Osteoblast (primary cell): Measurements from ENCODE around the gene MAP3K21. TPM values are rescaled to one million over a fixed set of nuclear protein-coding genes. Genes with fewer than 3 reads are reported as not detected.
A peak's percentile ranks its signal among the peaks of the same experiment; 100 is the strongest.

ENCODE experiments used
- DNase-seq: peaks from one replicate; pipeline ENCODE4 v3.0.0; 2011; ENCODE audit warnings: low spot score, mixed read lengths; ENCODE audit not compliant: insufficient read length; ENCODE audit errors: missing footprints
- H2AFZ ChIP-seq: 2 replicates; pipeline ENCODE4 v1.6.0; 2011; ENCODE audit warnings: mild to moderate bottlenecking, low read length
- H3K27ac ChIP-seq: 2 replicates; pipeline ENCODE4 v1.5.1; 2011; ENCODE audit warnings: mild to moderate bottlenecking, low read depth, low read length, moderate library complexity
- H3K27me3 ChIP-seq: 2 replicates; pipeline ENCODE4 v1.6.0; 2012; ENCODE audit warnings: mild to moderate bottlenecking, control low read depth, inconsistent platforms, low read length, moderate library complexity; ENCODE audit not compliant: insufficient read depth
- H3K36me3 ChIP-seq: 2 replicates; pipeline ENCODE4 v1.5.1; 2011; ENCODE audit warnings: mild to moderate bottlenecking, low read length, control low read depth, moderate library complexity; ENCODE audit not compliant: insufficient read depth
- H3K4me1 ChIP-seq: 2 replicates; pipeline ENCODE4 v1.5.1; 2011; ENCODE audit warnings: mild to moderate bottlenecking, low read length, control low read depth, moderate library complexity; ENCODE audit not compliant: insufficient read depth
- H3K4me2 ChIP-seq: 2 replicates; pipeline ENCODE4 v1.6.0; 2011; ENCODE audit warnings: mild to moderate bottlenecking, low read length; ENCODE audit not compliant: insufficient read depth
- H3K4me3 ChIP-seq: fragments of 200-600 bp; sonication (generic); 3 replicates; pipeline ENCODE4 v1.5.1; 2012; ENCODE audit warnings: mild to moderate bottlenecking, low read length, inconsistent platforms; ENCODE audit not compliant: insufficient read depth
- H3K79me2 ChIP-seq: 2 replicates; pipeline ENCODE4 v1.6.0; 2012; ENCODE audit warnings: mild to moderate bottlenecking, low read length, control low read depth, inconsistent platforms; ENCODE audit not compliant: insufficient read depth
- H3K9me3 ChIP-seq: 2 replicates; pipeline ENCODE4 v1.5.1; 2011; ENCODE audit warnings: low read depth, low read length, control low read depth
- H4K20me1 ChIP-seq: 2 replicates; pipeline ENCODE4 v1.6.0; 2012; ENCODE audit warnings: mild to moderate bottlenecking, low read length, control low read depth; ENCODE audit not compliant: insufficient read depth
- total RNA-seq: library from RNA; depleted of rRNA; stranded (reverse); fragments of >200 nt; gene quantifications from 2 replicates; pipeline ENCODE4 v1.2.3, GENCODE V29; 2012
- TF ChIP-seq, protein P1 (sequence below): IDR thresholded peaks from 2 replicates; pipeline ENCODE4 v1.5.1; 2011; ENCODE audit warnings: mild to moderate bottlenecking, low read depth, low read length, moderate library complexity; ENCODE audit errors: extremely low read depth

Gene MAP3K21
- total RNA-seq, 1 donor, result under 0.01 TPM

GRCh38 chr1:233337505-233337904 lies 10.0 kb downstream of the MAP3K21 start:
- no peak for DNase-seq
- no peak overlapping the region for H3K27ac ChIP-seq

DNA sequence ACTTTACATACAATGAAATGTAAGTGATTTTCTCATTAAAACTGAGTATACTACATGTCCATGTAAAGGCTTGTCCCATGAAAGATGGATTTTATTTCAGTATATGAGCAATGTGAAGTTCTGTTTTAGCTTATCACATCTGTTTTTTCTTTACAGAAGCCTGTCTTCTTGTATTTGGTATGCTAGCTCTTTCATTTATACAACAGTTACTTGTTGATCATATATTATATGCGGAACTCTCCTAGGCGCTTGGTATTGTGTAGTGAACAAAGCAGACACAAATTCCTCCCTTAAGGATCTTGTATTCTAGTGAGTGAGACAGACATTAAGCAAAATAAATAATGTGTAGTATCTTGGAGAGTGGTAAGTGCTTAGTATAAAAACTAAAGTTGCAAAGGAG lies 10.6 kb downstream of the MAP3K21 start:
- Histone ChIP-seq H3K27ac (no peak overlapping the region), H4K20me1 (no peaks in the 10 kb centered on the region), H3K79me2 (no peaks in the 10 kb centered on the region), H3K4me1 (no peaks in the 10 kb centered on the region), H3K27me3 (no peaks in the 10 kb centered on the region), H3K4me2 (no peak overlapping the region), H2AFZ (no peak overlapping the region), H3K9me3 (no peaks in the 10 kb centered on the region), H3K4me3 (no peak overlapping the region), H3K36me3 (no peaks in the 10 kb centered on the region)
- TF ChIP-seq, protein P1, sequence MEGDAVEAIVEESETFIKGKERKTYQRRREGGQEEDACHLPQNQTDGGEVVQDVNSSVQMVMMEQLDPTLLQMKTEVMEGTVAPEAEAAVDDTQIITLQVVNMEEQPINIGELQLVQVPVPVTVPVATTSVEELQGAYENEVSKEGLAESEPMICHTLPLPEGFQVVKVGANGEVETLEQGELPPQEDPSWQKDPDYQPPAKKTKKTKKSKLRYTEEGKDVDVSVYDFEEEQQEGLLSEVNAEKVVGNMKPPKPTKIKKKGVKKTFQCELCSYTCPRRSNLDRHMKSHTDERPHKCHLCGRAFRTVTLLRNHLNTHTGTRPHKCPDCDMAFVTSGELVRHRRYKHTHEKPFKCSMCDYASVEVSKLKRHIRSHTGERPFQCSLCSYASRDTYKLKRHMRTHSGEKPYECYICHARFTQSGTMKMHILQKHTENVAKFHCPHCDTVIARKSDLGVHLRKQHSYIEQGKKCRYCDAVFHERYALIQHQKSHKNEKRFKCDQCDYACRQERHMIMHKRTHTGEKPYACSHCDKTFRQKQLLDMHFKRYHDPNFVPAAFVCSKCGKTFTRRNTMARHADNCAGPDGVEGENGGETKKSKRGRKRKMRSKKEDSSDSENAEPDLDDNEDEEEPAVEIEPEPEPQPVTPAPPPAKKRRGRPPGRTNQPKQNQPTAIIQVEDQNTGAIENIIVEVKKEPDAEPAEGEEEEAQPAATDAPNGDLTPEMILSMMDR, result no peak
- no peak for DNase-seq

More at GRCh38 chr1:233337505-233337904, 10.0 kb downstream of the MAP3K21 start:
- Histone ChIP-seq H3K9me3 (no peaks in the 10 kb centered on the region), H3K4me2 (no peak overlapping the region), H3K4me1 (no peaks in the 10 kb centered on the region), H4K20me1 (no peaks in the 10 kb centered on the region), H2AFZ (no peak overlapping the region), H3K4me3 (no peak overlapping the region), H3K27me3 (no peaks in the 10 kb centered on the region), H3K36me3 (no peaks in the 10 kb centered on the region), H3K79me2 (no peaks in the 10 kb centered on the region)
- TF ChIP-seq, protein P1, result no peak

DNA sequence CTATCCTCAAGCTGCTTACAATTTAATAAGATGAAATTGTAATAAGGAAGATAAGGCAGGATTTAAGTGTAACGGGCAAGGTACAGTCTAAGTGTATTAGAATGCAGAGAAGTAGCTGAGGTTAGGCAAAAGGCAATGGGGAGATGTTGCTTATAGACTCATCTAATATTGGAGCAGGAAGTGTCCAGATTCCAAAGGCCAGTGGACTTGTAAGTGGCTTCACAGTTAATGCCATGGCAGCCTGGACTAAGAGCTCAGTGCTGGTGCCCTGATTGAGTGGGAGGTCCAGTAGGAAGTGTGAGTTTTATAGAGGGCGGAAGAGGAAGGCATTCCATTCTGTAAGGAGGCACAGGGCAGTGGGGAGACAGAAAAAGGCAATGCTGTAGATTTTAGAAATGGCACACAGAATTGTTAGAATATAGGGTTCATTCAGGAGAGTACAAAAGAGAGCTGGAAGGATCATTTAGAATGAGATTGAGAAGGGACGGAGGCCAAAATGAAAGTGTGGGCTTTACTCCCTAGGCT lies 12.6 kb downstream of the MAP3K21 start:
- Histone ChIP-seq H3K4me3 (no peak overlapping the region), H3K79me2 (no peaks in the 10 kb centered on the region), H3K27me3 (no peaks in the 10 kb centered on the region), H4K20me1 (no peaks in the 10 kb centered on the region), H3K27ac (no peak overlapping the region), H3K36me3 (no peaks in the 10 kb centered on the region), H2AFZ (no peak overlapping the region), H3K4me2 (no peak overlapping the region), H3K9me3 (no peaks in the 10 kb centered on the region), H3K4me1 (no peaks in the 10 kb centered on the region)
- peak; percentile 46 for DNase-seq
- TF ChIP-seq, protein P1, result no peak

- H3K27me3 ChIP-seq, result no peaks in the 10 kb centered on the region
- no peak overlapping the region for H3K4me2 ChIP-seq
- TF ChIP-seq, protein P1, result no peak
- H3K4me3 ChIP-seq, result no peak overlapping the region
- no peaks in the 10 kb centered on the region for H3K79me2 ChIP-seq
- no peaks in the 10 kb centered on the region for H3K36me3 ChIP-seq
- H2AFZ ChIP-seq, result no peak overlapping the region
- H3K9me3 ChIP-seq, result no peaks in the 10 kb centered on the region
- no peak overlapping the region for H3K27ac ChIP-seq
- no peaks in the 10 kb centered on the region for H3K4me1 ChIP-seq
- H4K20me1 ChIP-seq, result no peaks in the 10 kb centered on the region
- no peak for DNase-seq
Measured at GRCh38 chr1:233340966-233341516, 13.5 kb downstream of the MAP3K21 start.
